Activated T-helper 17 cell treated with anti-CD3 and anti-CD28 coated beads, Interleukin-2, amount 50 U/mL, for 72 hours (primary cell): Measurements from ENCODE around the gene TES. TPM values are rescaled to one million over a fixed set of nuclear protein-coding genes. Genes with fewer than 3 reads are reported as not detected.
A peak's percentile ranks its signal among the peaks of the same experiment; 100 is the strongest.

ENCODE experiments used
- ATAC-seq: fragments of 150-1000 bp; cut with Tn5 transposase; replicated peaks from 2 replicates; pipeline ENCODE4 v1.10.0; 2021; ENCODE audit warnings: mild to moderate bottlenecking, moderate library complexity
- H3K27ac Mint-ChIP-seq: one replicate; pipeline ENCODE4 v1.8.0; 2022; ENCODE audit warnings: mixed read lengths
- H3K27me3 Mint-ChIP-seq: one replicate; pipeline ENCODE4 v1.8.0; 2022; ENCODE audit warnings: mixed read lengths
- H3K36me3 Mint-ChIP-seq: one replicate; pipeline ENCODE4 v1.8.0; 2022; ENCODE audit warnings: low read depth, mild to moderate bottlenecking, mixed read lengths
- H3K4me1 Mint-ChIP-seq: one replicate; pipeline ENCODE4 v1.8.0; 2022; ENCODE audit warnings: mixed read lengths
- H3K4me3 Mint-ChIP-seq: one replicate; pipeline ENCODE4 v1.8.0; 2022; ENCODE audit warnings: mild to moderate bottlenecking, mixed read lengths
- H3K9me3 Mint-ChIP-seq: one replicate; pipeline ENCODE4 v1.8.0; 2022; ENCODE audit warnings: mixed read lengths
- total RNA-seq, 2 donors: library from RNA; stranded (reverse); gene quantifications; one replicate each; pipeline ENCODE4 v1.2.3, GENCODE V29; 2022

Gene TES
- total RNA-seq, 2 donors from 2014 or later, result 57.6 to 79.4 TPM

DNA sequence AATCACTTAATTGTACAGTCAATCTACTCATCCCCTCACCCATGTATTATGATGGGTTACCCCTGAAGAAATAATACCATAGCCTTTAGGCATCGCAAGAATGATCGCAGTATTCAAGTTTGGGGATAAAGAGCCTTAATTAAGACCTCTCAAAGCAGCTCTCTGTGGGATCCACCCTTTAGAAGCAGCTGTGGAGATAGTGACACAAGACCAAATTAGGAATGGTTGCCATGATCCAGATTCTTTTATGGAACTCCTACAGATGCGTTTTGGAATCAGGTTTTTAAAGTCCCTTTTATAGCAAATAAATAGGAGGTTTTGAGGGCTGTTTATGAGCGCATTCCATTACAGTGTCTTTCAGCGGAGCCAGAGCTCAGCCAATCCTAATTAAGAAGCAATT, 12.2 kb downstream of the TES start:
- ATAC-seq, result no peak
- no peak overlapping the region for H3K4me3 Mint-ChIP-seq
- H3K4me1 Mint-ChIP-seq, result peaks cover 60% of the 10 kb centered on the region
- H3K27ac Mint-ChIP-seq, result no peak overlapping the region
- no peaks in the 10 kb centered on the region for H3K36me3 Mint-ChIP-seq
- no peaks in the 10 kb centered on the region for H3K9me3 Mint-ChIP-seq
- no peaks in the 10 kb centered on the region for H3K27me3 Mint-ChIP-seq

DNA sequence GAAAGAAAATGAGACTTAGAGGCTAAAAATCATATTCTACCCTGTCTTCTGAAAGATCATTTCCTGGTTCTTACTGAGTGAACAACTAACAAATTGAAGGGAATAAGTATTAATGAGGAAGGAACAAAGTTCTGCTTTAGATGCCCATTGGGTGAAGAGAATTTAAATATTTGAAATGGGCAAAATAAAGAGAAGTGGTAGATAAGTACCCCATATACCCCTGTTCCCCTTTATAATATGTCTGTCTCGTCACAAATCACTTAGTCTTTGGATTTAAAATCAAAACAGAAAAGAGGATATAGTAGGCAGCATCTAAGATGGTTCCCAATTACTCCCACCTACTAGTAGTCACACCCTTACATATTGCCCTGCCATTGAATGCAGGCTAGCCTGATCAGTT, 13.2 kb downstream of the TES start:
- no peak for ATAC-seq
- Mint-ChIP-seq H3K27me3 (no peaks in the 10 kb centered on the region), H3K27ac (peak overlapping the region; percentile 68), H3K36me3 (no peaks in the 10 kb centered on the region), H3K4me1 (peaks cover 57% of the 10 kb centered on the region), H3K9me3 (no peaks in the 10 kb centered on the region), H3K4me3 (peak overlapping the region; percentile 58)

DNA sequence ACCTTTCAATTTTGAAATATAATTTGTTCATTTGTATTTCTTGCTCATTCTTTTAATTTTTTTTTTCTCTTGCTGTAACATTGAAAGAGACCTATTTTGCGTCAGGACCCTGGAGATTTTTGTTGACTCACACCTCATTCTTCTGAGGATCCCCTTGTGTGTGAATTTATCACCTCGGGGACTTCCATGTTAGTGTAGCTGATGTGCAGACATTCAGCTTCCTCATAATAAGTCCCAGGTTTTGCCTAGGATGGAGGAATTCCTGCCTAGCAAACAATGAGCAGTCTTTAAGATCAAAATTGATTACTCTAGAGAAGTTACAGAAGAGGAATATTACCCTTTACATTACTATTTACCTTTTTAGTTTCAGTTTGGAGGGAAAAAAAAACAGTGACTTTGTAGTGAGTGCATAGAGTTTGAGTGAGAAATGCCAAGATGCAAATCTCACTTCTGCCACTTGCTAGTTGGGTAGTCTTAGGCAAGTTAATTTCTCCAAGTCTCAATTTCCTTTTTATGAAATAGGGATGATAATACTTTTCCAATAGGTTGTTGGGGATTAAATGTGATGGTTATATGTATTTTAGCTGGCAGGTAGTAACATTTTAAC, 14.3 kb downstream of the TES start:
- H3K4me1 Mint-ChIP-seq, result peaks cover 58% of the 10 kb centered on the region
- peak; percentile 76 for ATAC-seq
- peak overlapping the region; percentile 68 for H3K27ac Mint-ChIP-seq
- H3K4me3 Mint-ChIP-seq, result peak overlapping the region; percentile 58
- H3K27me3 Mint-ChIP-seq, result no peaks in the 10 kb centered on the region
- no peaks in the 10 kb centered on the region for H3K9me3 Mint-ChIP-seq
- no peaks in the 10 kb centered on the region for H3K36me3 Mint-ChIP-seq

DNA sequence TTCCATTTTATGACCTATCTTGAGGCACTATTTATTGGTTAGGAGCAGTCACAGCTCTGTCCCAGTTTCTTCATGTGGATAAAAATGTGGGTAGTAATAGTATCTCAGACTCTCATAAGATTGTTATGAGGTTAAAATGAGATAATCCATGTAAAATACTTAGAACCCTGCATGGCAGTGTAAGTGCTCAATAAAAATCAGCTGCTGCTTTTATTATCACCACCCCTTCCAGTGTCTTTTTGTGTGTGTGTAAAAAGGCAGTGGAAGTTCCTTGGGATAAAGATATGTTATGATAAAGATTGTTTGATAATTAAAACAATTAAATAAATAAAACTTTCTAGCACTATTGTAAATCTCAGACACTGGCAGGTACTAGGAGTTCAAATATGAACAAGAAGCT, 15.5 kb downstream of the TES start:
- no peaks in the 10 kb centered on the region for H3K27me3 Mint-ChIP-seq
- no peak overlapping the region for H3K4me3 Mint-ChIP-seq
- H3K9me3 Mint-ChIP-seq, result no peaks in the 10 kb centered on the region
- no peaks in the 10 kb centered on the region for H3K36me3 Mint-ChIP-seq
- no peak for ATAC-seq
- H3K4me1 Mint-ChIP-seq, result peaks cover 68% of the 10 kb centered on the region
- H3K27ac Mint-ChIP-seq, result no peak overlapping the region

DNA sequence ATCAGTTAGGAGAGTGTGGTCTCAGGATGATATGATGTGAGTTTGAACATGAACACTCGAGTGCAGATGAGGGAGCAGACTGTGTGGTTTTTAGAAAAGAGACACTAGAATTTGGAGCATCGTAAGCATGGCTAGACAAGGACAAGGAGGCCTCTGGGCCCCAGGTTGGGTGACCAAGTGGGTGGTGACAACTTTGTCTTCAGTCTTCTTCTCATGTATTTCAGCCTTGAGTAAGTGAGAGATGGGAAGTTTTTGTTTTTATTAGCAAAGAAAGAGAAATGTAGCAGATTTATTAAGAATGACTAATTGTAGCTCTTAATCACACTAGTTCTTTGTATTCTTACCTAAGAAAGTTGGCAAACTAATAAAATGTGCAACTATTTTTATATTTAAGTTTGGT, 16.3 kb downstream of the TES start:
- H3K4me1 Mint-ChIP-seq, result peaks cover 70% of the 10 kb centered on the region
- H3K4me3 Mint-ChIP-seq, result no peak overlapping the region
- no peak for ATAC-seq
- H3K27me3 Mint-ChIP-seq, result no peaks in the 10 kb centered on the region
- peak overlapping the region; percentile 23 for H3K27ac Mint-ChIP-seq
- H3K36me3 Mint-ChIP-seq, result no peaks in the 10 kb centered on the region
- no peaks in the 10 kb centered on the region for H3K9me3 Mint-ChIP-seq

DNA sequence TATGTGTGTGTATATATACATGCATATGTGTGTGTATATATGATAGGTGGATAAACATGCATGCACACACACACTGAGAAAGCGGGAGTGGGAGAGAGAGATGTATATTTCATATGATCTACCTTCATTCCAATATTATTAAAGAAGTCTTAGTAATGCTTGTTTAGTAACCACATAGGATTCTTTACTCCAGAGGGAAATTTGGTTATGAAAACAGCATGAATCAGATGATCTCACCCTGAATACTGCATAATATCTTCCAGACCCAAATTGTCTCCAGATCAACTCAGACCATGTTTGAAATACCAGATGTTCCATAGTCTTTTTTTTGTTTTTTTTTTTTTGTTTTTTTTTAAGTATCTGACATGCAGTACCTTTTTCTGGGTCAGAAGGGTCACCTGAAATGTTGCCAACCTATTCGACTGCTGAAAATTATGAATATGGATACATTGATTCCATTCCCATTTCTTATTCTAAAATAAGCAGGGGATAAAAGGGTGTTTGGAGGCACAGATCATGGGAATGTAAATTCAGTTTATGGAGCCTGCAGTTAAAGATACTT, 17.4 kb downstream of the TES start:
- H3K27me3 Mint-ChIP-seq, result no peaks in the 10 kb centered on the region
- H3K9me3 Mint-ChIP-seq, result no peaks in the 10 kb centered on the region
- no peak for ATAC-seq
- peaks cover 71% of the 10 kb centered on the region for H3K4me1 Mint-ChIP-seq
- no peaks in the 10 kb centered on the region for H3K36me3 Mint-ChIP-seq
- no peak overlapping the region for H3K27ac Mint-ChIP-seq
- H3K4me3 Mint-ChIP-seq, result no peak overlapping the region

DNA sequence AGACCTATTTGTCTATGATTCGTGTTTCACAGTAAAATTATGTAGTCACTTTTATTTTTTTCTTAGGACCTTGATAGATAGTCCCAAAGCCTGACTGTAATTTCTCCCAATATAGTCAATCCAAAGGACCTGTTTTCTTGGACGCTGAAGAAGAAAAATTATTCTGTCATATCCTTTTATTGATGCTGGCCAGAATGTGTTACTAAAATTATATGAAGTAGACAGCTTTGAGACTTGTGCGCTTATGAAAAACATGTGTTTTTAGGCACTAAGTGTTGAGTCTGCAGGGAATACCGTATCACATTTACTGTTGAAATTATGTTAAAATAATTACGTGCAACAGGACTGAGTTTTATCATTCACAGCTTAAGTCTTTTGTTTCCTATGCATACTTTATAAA, 17.9 kb downstream of the TES start:
- Mint-ChIP-seq H3K4me3 (no peak overlapping the region), H3K4me1 (peaks cover 72% of the 10 kb centered on the region), H3K27ac (no peak overlapping the region), H3K36me3 (no peaks in the 10 kb centered on the region), H3K27me3 (no peaks in the 10 kb centered on the region), H3K9me3 (no peaks in the 10 kb centered on the region)
- no peak for ATAC-seq

DNA sequence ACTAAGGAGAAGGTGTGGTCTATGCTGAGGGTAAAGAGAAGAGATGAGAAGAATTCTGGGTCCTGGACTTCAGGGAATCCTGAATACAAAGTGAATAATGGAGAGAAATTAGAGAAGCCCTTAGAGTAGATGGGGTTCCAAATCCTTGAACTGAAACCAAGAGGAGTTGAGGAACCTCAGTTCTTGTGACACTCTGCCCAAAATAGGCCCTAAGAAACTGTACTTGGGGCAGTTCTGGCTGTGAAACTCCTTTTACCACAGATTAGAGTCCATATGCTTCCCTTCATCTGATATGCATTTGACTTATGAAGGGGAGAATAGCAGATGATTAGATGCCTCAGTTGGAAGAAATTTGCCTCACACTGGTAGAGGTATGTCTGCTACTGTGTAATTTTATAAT, 19.0 kb downstream of the TES start:
- peak overlapping the region; percentile 13 for H3K27ac Mint-ChIP-seq
- H3K4me1 Mint-ChIP-seq, result peaks cover 70% of the 10 kb centered on the region
- peak; percentile 16 for ATAC-seq
- peaks cover 8% of the 10 kb centered on the region for H3K36me3 Mint-ChIP-seq
- H3K9me3 Mint-ChIP-seq, result no peaks in the 10 kb centered on the region
- H3K4me3 Mint-ChIP-seq, result no peak overlapping the region
- no peaks in the 10 kb centered on the region for H3K27me3 Mint-ChIP-seq

DNA sequence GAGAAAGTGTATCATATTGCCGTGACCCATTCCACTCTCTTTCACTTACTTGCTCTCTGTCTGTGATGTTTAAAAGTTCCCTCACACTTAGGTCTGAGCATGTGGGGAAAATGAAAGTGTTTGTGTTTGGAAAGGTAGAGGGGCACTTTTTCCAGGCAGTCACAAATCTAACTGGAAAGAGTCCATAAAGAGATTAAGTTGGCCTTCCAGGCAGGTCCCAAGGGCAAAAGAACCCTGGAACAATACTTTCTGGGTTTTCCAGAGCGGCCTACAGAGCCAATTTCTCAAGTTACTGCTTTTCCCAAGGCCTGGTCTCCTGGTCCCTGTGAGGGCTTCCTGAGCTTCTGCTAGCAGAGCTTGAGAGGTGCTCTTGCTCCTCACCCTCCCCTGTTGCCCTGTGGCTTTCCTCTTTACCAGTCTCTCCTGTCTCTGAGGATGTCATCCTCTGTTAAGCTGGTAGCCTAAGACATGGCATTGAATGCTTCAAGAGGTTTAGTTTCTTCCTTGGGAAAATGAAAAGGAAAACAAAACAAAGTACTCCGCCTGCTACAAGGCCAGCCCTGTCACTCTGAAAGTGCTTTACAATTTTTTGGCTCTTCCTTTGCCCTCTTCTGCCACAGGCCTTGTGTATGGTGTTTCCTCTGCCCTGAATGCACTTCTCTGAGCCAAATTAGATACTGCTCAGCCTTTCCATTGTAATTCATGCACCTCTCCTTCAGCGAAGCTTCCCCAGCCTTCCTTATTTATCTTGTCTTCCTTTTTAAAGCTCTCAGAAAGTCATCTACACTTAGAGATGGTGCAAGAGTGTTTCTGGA, 20.1 kb downstream of the TES start:
- peak; percentile 39 for ATAC-seq
- H3K36me3 Mint-ChIP-seq, result peaks cover 12% of the 10 kb centered on the region
- peak overlapping the region; percentile 54 for H3K4me3 Mint-ChIP-seq
- H3K27me3 Mint-ChIP-seq, result no peaks in the 10 kb centered on the region
- H3K4me1 Mint-ChIP-seq, result peaks cover 63% of the 10 kb centered on the region
- peak overlapping the region; percentile 78 for H3K27ac Mint-ChIP-seq
- no peaks in the 10 kb centered on the region for H3K9me3 Mint-ChIP-seq

DNA sequence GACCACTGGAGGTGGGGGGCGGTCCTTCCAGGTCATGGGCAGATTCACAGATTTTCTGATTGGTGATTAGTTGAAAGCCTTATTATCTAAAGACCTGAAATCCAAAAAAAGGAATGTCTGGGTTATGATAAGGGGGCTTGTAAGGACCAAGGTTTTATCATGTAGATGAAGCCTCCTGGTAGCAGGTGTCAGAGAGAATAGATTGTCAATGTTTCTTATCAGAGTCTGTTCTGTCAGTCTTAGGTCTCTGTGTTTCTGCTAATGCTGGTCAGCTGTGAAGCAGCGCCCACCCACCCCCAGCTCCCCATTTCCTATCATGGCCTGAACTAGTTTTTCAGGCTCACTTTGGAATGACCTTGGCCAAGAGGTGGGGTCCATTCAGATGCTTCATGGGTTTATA, 21.2 kb downstream of the TES start:
- Mint-ChIP-seq H3K4me3 (peak overlapping the region; percentile 32), H3K9me3 (no peaks in the 10 kb centered on the region), H3K27me3 (no peaks in the 10 kb centered on the region), H3K27ac (peak overlapping the region; percentile 78), H3K4me1 (peaks cover 57% of the 10 kb centered on the region), H3K36me3 (peaks cover 23% of the 10 kb centered on the region)
- ATAC-seq, result no peak

DNA sequence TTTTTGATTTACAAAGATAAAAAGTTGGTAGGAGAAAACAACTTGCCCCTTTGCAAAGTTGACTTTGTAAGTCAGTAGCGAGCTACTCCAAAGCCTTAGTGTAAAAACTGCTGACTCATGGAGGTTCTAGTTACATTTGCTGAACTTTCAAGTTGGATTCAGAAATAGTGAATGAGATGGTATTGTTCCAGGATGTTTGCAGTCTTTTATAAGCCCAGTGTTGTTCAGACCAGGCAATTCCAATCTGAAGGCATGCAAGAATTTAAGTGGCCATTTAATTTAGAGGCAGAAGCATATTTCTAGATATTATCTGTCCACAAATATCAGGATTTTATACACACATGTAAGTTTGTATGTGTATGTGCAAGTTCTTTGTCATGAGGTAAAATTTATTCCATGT, 21.6 kb downstream of the TES start:
- Mint-ChIP-seq H3K4me1 (peaks cover 58% of the 10 kb centered on the region), H3K27ac (peak overlapping the region; percentile 78), H3K4me3 (peak overlapping the region; percentile 32), H3K36me3 (peaks cover 27% of the 10 kb centered on the region), H3K9me3 (no peaks in the 10 kb centered on the region), H3K27me3 (no peaks in the 10 kb centered on the region)
- ATAC-seq, result no peak

DNA sequence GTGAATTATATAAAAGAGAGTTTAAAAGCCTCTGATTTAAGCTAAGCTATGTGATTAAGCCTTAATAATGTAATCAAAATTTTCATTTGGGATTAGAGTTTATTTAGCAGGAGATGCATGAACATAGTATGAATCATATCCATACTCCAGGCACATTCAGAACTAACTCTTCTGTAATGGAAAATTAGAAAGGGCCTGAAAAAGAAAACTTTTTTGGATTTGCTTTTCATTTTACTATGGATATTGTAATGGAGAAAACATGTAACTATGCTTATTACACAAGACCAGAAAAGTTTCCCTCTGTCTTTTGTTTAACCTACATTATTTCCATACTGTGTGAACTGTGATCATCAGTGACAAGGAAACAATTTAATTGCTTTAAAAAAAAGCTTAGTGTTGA, 22.0 kb downstream of the TES start:
- Mint-ChIP-seq H3K27ac (peak overlapping the region; percentile 78), H3K9me3 (no peaks in the 10 kb centered on the region), H3K27me3 (no peaks in the 10 kb centered on the region), H3K4me3 (peak overlapping the region; percentile 32), H3K4me1 (peaks cover 57% of the 10 kb centered on the region), H3K36me3 (peaks cover 31% of the 10 kb centered on the region)
- ATAC-seq, result peak; percentile 33

DNA sequence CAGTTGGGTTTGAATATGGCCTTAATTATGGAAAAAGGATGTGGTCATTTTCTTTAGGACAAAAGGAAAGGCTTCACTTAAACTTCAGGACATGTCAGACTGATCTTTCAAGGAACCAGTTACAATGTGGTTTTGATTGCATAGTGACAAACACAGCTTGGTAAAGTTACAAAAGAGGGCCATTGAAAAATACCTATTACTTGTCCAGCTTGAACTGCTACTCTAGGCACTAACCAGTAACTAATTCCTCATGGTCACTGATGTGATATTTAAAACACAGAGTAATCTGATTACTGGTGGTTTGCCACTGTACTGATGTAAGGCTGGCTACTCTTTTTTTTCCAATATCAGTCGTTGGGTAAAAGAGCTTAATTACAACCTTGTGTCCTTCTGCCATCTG, 22.6 kb downstream of the TES start:
- Mint-ChIP-seq H3K4me1 (peaks cover 54% of the 10 kb centered on the region), H3K4me3 (peak overlapping the region; percentile 32), H3K9me3 (no peaks in the 10 kb centered on the region), H3K27ac (peak overlapping the region; percentile 78), H3K36me3 (peaks cover 37% of the 10 kb centered on the region), H3K27me3 (no peaks in the 10 kb centered on the region)
- no peak for ATAC-seq

DNA sequence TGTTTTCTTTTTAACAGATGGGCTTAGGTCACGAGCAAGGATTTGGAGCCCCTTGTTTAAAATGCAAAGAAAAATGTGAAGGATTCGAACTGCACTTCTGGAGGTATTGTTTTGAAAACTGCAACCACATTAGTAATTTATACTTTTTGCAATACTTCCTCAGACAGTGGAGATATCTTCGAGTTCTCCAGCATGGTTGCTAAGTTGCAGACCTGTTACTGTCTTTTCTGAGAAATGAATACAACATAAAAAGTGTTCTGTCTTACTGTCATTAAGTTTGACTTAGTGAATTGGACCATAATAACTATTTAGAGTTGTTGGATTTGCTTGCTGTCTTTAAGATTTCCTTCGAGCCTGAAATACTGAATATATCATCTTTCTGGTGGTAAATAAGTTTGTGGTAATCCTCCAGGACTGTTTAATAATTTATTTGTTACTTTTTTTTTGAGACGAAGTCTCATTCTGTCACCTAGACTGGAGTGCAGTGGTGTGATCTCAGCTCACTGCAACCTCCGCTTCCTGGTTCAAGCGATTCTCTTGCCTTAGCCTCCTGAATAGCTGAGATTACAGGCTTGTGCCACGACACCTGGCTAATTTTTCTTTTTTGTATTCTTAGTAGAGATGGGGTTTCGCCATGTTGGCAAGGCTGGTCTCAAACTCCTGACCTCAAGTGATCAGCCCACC, 24.3 kb downstream of the TES start:
- Mint-ChIP-seq H3K4me3 (no peak overlapping the region), H3K27ac (no peak overlapping the region), H3K27me3 (no peaks in the 10 kb centered on the region), H3K4me1 (peaks cover 46% of the 10 kb centered on the region), H3K9me3 (no peaks in the 10 kb centered on the region), H3K36me3 (peaks cover 50% of the 10 kb centered on the region)
- ATAC-seq, result no peak
